GM13977 (cell line): Measurements from ENCODE around the gene FPR3.

ENCODE experiments used
- DNase-seq: peaks from one replicate; pipeline ENCODE4 v3.0.0; 2012; ENCODE audit warnings: low spot score
- CTCF ChIP-seq: IDR thresholded peaks from 2 replicates; pipeline ENCODE4 v1.5.1; 2012; ENCODE audit warnings: mild to moderate bottlenecking, control low read depth; ENCODE audit not compliant: insufficient read depth; ENCODE audit errors: extremely low read depth, missing control alignments
- in situ Hi-C: fragments of 300-500 bp; cut with MboI; formaldehyde crosslinking; loops from one replicate; pipeline ENCODE4 v1.12.0; 2022; ENCODE audit warnings: low sequenced_read_pairs, low pct_unique_long_range_greater_than_20kb, mixed read lengths, inconsistent platforms; ENCODE audit not compliant: unreplicated experiment

Gene FPR3

GRCh38 chr19:51754770-51755169 lies 40.2 kb upstream of the FPR3 start:
- TF ChIP-seq CTCF: no peak
- in situ Hi-C loops: no loop called here
- DNase-seq: no peak

GRCh38 chr19:51755571-51755970 lies 39.4 kb upstream of the FPR3 start:
- in situ Hi-C loops: no loop called here
- no peak for TF ChIP-seq CTCF
- DNase-seq: no peak

GRCh38 chr19:51760697-51761356 lies 34.1 kb upstream of the FPR3 start, which contains the start of gene FPR2:
TSS of gene FPR2 (plus strand) at chr19:51761180. CDS start at chr19:51768659, 7,479 bp downstream.
- no peak for TF ChIP-seq CTCF
- in situ Hi-C loops: no loop called here
- DNase-seq: no peak

GRCh38 chr19:51761696-51762095 lies 33.3 kb upstream of the FPR3 start:
- DNase-seq: no peak
- in situ Hi-C loops: no loop called here
- no peak for TF ChIP-seq CTCF

GRCh38 chr19:51765086-51765485 lies 29.9 kb upstream of the FPR3 start:
- in situ Hi-C loops: no loop called here
- TF ChIP-seq CTCF: no peak
- DNase-seq: no peak

GRCh38 chr19:51766461-51766860 lies 28.5 kb upstream of the FPR3 start:
- TF ChIP-seq CTCF: no peak
- in situ Hi-C loops: no loop called here

More at GRCh38 chr19:51766461-51766860, 28.5 kb upstream of the FPR3 start:
- no peak for DNase-seq
